GM18526 (cell line): ENCODE results near the gene AAMDC.

Experiments
- POLR2A ChIP-seq: IDR thresholded peaks from 3 replicates; pipeline ENCODE4 v1.6.1; 2011; ENCODE audit not compliant: insufficient read length; ENCODE audit errors: extremely low read depth

The AAMDC gene

DNA sequence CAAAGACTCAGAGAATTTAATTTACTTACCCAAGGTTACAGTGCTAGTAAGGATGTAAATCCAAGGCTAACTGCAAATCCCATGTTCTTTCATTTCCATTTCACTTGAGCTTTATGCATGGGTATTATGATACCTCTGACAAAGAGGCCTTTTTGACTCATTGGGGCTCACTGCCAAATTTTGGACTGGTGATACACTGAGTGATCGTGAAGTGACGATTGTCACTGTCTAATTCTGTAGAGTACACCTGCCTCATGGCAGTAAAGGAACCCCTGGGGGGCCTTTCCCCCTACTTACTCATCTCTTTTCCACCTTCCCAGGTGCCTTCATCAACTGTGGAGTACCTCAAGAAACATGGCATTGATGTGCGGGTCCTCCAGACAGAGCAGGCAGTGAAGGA is 50.9 kb downstream of the AAMDC start:
- no peak for TF ChIP-seq POLR2A

- no peak for TF ChIP-seq POLR2A
Observed at GRCh38 chr11:77873345-77873744, 52.4 kb downstream of the AAMDC start.

GRCh38 chr11:77874206-77874605 is 53.3 kb downstream of the AAMDC start:
- no peak for TF ChIP-seq POLR2A

- TF ChIP-seq POLR2A = no peak
Observed at GRCh38 chr11:77876045-77876444, 55.1 kb downstream of the AAMDC start.

DNA sequence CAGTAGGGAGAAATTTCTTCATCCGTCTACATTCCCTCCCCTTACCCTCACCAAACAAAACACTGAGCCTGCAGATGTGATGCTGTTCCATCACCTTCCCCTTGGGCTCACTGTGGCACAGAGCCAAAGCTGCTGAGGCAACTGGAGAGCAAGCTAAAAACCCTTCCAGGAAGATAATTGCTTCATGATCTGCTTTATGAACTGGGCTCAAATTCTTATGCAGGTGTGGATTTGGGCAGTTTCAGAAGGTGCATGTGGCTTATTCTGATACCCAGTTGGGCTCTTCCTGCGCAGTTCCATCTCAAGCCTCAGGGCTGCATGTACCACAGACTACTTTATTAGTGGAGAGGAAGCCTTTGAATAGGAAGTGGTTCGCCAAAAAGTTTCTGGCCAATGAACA is 58.3 kb downstream of the AAMDC start:
- no peak for TF ChIP-seq POLR2A

- TF ChIP-seq POLR2A = no peak
Observed at GRCh38 chr11:77882396-77882795, 61.5 kb downstream of the AAMDC start.

DNA sequence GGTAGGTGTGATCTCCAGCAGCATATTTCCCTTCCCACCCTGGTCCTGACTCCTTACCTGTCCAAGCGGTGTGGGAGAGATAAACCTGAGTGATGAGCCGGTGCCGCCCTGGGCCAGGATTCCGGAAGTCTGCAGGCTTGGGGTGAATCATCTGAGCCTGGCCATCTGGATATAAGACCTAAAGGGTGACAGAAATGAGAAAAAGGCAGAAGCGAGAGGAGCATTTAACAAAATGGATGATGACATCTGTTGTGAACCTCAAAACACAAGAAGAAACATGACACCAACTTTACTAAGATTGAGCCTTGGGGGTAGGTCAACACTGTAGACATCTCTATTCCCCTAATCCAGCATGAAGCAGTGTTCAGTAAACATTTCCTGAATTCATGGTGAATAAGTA is 62.8 kb downstream of the AAMDC start:
- no peak for TF ChIP-seq POLR2A

DNA sequence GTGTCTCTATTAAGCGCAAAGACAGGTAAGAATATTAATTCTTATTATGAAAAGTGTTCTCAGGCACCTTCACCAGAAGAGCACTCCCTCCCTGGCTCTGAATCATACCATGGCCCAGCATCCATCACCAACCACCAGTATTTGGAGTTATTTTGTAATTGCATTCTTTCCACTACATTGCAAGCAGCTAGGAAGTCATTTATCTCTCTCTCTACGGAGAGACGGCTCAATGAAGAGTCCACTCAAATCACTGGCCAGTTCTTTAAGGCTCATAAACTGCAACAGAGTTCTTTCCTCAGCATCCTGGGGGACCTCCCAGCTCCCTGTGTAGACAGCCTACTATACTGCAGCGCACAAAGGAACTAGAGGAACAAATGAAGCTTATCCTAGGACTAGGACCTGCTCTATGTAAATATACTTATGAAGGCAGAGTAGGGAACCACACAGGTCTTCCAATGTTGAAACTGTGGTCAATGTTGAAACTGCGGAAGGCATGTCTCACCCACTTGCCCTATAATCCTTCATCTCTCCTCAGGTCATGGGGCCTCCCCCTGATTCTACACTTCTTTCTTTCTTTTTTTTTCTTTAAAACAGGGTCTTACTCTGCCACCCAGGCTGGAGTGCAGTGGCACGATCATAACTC is 63.4 kb downstream of the AAMDC start:
- no peak for TF ChIP-seq POLR2A

DNA sequence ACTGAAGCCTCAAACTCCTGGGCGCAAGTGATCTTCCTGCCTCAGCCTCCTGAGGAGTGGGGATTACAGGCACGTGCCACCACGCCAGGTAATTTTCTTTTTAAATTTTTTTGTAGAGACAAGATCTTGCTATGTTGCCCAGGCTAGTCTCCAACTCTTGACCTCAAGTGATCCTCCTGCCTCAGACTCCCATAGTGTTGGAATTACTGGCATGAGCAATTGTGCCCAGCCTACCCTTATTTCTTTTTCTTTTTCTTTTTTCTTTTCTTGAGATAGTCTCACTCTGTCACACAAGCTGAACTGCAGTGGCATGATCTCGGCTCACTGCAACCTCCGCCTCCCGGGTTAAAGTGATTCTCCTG is 63.9 kb downstream of the AAMDC start:
- no peak for TF ChIP-seq POLR2A

- TF ChIP-seq POLR2A = no peak
Observed at GRCh38 chr11:77886401-77886800, 65.5 kb downstream of the AAMDC start.

- TF ChIP-seq POLR2A = no peak
Observed at GRCh38 chr11:77908835-77909234, 87.9 kb downstream of the AAMDC start.

DNA sequence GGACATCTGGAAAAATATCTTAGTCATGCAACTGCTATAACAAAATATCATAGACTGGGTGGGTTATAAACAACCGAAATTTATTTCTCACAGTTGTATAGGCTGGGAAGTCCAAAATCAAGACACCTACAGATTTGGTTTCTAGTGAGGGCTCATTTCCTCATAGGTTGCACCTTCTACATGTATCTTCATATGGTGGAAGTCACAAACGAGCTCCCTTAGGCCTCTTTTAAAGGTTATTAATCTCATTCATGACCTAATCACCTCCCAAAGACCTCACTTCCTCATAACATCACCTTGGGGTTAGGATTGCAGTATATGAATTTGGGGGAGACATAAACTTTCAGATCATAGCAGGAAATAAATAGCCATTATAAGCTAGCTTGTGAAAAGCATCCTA is 88.3 kb downstream of the AAMDC start:
- TF ChIP-seq POLR2A = no peak
